ENCODE measurements around the gene PAX9. TPM values are rescaled to one million over a fixed set of nuclear protein-coding genes. Genes with fewer than 3 reads are reported as not detected.

Gene PAX9
- polyA plus RNA-seq, 1 donor from 2014 or later = not detected

GRCh38 chr14:36674659-36675058 lies 13.0 kb downstream of the PAX9 start:
- Histone ChIP-seq H3K27me3 (ENCODE audit: insufficient read depth, low read depth, low read length) (peaks cover 67% of the 10 kb centered on the region), H3K9ac (ENCODE audit: low read length) (no peak overlapping the region), H2AFZ (ENCODE audit: low read depth, low read length) (no peak overlapping the region)

GRCh38 chr14:36675581-36675980 lies 13.9 kb downstream of the PAX9 start:
- H3F3A ChIP-seq (ENCODE audit: insufficient read depth, low read length, poor library complexity, severe bottlenecking) = no peaks in the 10 kb centered on the region
- no peak overlapping the region for H3K4me2 ChIP-seq (ENCODE audit: low read length)
- no peak overlapping the region for H3K4me3 ChIP-seq (ENCODE audit: low read length)
- H3K36me3 ChIP-seq (ENCODE audit: insufficient read depth, low read length) = no peaks in the 10 kb centered on the region
- H3K27me3 ChIP-seq (ENCODE audit: insufficient read depth, low read depth, low read length) = peaks cover 58% of the 10 kb centered on the region
- H3K9ac ChIP-seq (ENCODE audit: low read length) = no peak overlapping the region
- H3K79me2 ChIP-seq (replicated peaks; ENCODE audit: insufficient read depth, low read length) = no peaks in the 10 kb centered on the region
- H3K27ac ChIP-seq (ENCODE audit: low read length) = no peak overlapping the region
- H4K20me1 ChIP-seq (ENCODE audit: insufficient read depth) = no peaks in the 10 kb centered on the region
- no peak overlapping the region for H2AFZ ChIP-seq (ENCODE audit: low read depth, low read length)
- H3K9me3 ChIP-seq (ENCODE audit: low read length) = no peaks in the 10 kb centered on the region
- H3K9me2 ChIP-seq (ENCODE audit: insufficient read depth, low read length) = no peaks in the 10 kb centered on the region
- no peak for TF ChIP-seq CTCF (IDR thresholded peaks at IDR 0.05; ENCODE audit: poor library complexity, severe bottlenecking)
- no peak for TF ChIP-seq EZH2 (IDR thresholded peaks at IDR 0.05; ENCODE audit: borderline replicate concordance, insufficient read depth, low read length, poor library complexity, severe bottlenecking)
- TF ChIP-seq POLR2AphosphoS5 (IDR thresholded peaks at IDR 0.05) = no peak
- TF ChIP-seq TAF1 (IDR thresholded peaks at IDR 0.05; ENCODE audit: low read depth) = no peak
- TF ChIP-seq SMC3 (conservative IDR thresholded peaks at IDR 0.05; ENCODE audit: poor library complexity) = no peak
- TF ChIP-seq MXI1 (conservative IDR thresholded peaks at IDR 0.05; ENCODE audit: poor library complexity, severe bottlenecking) = no peak
- no peak for TF ChIP-seq RAD21 (conservative IDR thresholded peaks at IDR 0.05)

More at GRCh38 chr14:36674659-36675058, 13.0 kb downstream of the PAX9 start:
- H3K27ac ChIP-seq (ENCODE audit: low read length) = no peak overlapping the region
- no peaks in the 10 kb centered on the region for H4K20me1 ChIP-seq (ENCODE audit: insufficient read depth)
- H3K36me3 ChIP-seq (ENCODE audit: insufficient read depth, low read length) = no peaks in the 10 kb centered on the region
- TF ChIP-seq CTCF (IDR thresholded peaks at IDR 0.05; ENCODE audit: poor library complexity, severe bottlenecking) (no peak), RAD21 (conservative IDR thresholded peaks at IDR 0.05) (no peak), POLR2AphosphoS5 (IDR thresholded peaks at IDR 0.05) (no peak), TAF1 (IDR thresholded peaks at IDR 0.05; ENCODE audit: low read depth) (no peak), EP300 (conservative IDR thresholded peaks at IDR 0.05; ENCODE audit: poor library complexity, severe bottlenecking) (no peak), SMC3 (conservative IDR thresholded peaks at IDR 0.05; ENCODE audit: poor library complexity) (no peak), MXI1 (conservative IDR thresholded peaks at IDR 0.05; ENCODE audit: poor library complexity, severe bottlenecking) (no peak), EZH2 (IDR thresholded peaks at IDR 0.05; ENCODE audit: borderline replicate concordance, insufficient read depth, low read length, poor library complexity, severe bottlenecking) (no peak), REST (IDR thresholded peaks at IDR 0.05; ENCODE audit: borderline replicate concordance) (no peak)
- no peak overlapping the region for H3K4me2 ChIP-seq (ENCODE audit: low read length)
- H3F3A ChIP-seq (ENCODE audit: insufficient read depth, low read length, poor library complexity, severe bottlenecking) = no peaks in the 10 kb centered on the region
- no peak overlapping the region for H3K4me3 ChIP-seq (ENCODE audit: low read length)
- H3K79me2 ChIP-seq (replicated peaks; ENCODE audit: insufficient read depth, low read length) = no peaks in the 10 kb centered on the region
- no peaks in the 10 kb centered on the region for H3K9me2 ChIP-seq (ENCODE audit: insufficient read depth, low read length)
- H3K9me3 ChIP-seq (ENCODE audit: low read length) = no peaks in the 10 kb centered on the region

Measured in neural cell (in vitro differentiated cells).